Kidney glomerular epithelial cell (primary cell): ENCODE results near the gene TTLL4.

Source experiments
- DNase-seq: peaks from one replicate; lab custom pipeline; 2025; lab: John Stamatoyannopoulos, UW

TTLL4 gene

DNA sequence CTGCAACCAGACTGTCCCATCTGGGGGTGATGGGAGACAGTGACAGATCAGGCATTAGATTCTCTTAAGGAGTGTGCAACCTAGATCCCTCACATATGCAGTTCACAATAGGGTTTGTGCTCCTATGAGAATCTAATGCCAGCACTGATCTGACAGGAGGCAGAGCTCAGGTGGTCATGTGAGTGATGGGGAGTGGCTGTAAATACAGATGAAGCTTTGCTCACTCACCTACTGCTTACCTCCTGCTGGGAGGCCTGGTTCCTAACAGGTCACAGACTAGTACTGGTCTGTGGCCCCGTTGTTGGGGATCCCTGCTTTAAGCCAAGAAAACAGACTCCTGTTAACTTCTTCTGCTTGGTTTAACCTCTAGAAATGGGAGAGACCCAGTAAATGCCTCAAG, 74.5 kb downstream of the TTLL4 start:
- DNase-seq: no peak

DNA sequence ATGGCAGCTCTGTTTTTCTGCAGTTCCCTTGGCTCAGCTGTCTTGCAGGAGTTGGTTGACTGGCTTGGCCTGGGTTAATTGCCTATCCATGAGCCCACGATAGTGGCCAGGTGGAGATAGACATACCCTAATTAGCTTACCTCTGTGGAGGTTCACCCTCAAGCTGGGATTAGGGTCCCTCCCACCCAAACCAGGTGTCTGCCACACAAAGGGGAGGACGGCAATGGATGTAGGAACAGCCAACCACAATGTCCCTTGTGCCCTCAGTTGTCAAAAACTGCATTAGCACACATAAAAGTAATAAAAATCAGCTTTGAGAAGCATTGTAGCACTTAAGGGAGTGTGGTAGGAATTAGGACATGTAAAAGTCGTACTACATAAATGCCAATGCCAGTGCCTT, 75.5 kb downstream of the TTLL4 start:
- no peak for DNase-seq

DNA sequence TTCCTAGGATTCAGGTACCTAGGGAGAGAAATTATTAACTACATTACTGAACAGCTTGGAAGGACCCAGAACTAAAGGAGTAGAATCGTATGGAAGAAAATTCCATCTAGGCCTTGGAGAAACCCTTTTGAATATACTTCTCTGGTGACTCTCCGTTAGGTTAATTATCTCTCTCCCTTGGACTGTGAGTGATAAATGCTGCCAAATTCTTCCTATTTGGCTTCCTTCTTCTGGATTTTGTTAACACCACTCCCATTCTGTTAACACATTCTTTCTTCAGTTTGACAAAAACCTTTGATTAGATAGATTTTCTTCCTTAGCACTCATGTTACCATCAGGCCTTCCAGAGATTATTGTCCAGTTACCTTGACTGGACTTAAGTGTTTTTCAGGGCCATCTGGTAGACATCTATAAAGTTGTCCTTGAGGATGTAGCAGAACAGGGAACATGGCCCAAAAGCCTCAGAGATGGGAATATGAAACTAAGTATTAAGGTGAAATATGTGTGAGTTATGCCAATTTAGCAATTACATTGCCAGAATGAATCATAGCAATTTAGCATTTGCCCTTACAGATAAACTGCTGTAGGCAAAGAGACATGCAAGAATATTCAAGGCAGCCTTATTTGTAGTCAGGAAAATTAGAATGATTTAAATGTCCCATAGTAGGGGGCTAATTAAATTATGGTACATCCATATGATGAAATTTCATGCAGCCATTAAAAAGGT, 78.1 kb downstream of the TTLL4 start:
- no peak for DNase-seq

DNA sequence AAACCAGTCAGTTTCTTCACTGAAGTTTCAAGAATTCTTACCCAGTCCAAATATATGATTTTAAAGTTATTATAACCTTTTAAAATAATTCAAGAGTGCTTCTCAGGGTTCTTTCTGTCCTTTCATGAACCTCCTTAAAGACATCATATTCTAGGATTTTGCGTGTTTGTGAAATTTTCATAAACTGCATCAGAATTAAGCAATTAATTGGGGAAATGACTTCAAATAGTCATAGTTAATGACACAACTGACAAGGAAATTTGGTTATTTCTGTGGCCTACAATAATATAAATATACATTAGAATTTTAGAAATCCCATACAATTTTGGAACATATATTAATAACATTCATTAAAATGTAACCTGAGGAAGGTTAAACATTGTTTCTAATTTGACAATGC, 81.8 kb downstream of the TTLL4 start:
- DNase-seq: no peak

DNA sequence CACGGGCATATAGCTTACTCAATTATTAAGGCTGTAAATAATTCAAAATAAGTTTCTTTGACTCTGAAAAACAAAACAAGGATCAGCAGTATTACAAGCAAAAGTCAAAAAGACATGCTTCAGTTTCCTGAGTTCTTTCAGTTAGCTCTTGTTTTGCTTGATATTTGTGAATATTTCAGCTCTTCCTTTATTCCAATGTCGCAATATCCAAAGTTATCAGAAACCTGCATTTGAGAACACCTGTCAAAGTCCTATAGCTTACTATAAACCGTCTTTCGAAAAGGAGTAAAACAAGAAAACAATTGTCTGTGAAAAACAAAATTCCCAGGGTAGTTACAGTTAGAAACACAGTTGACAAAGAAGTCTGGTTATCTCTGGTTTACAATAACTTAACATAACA, 86.1 kb downstream of the TTLL4 start:
- DNase-seq: no peak

DNA sequence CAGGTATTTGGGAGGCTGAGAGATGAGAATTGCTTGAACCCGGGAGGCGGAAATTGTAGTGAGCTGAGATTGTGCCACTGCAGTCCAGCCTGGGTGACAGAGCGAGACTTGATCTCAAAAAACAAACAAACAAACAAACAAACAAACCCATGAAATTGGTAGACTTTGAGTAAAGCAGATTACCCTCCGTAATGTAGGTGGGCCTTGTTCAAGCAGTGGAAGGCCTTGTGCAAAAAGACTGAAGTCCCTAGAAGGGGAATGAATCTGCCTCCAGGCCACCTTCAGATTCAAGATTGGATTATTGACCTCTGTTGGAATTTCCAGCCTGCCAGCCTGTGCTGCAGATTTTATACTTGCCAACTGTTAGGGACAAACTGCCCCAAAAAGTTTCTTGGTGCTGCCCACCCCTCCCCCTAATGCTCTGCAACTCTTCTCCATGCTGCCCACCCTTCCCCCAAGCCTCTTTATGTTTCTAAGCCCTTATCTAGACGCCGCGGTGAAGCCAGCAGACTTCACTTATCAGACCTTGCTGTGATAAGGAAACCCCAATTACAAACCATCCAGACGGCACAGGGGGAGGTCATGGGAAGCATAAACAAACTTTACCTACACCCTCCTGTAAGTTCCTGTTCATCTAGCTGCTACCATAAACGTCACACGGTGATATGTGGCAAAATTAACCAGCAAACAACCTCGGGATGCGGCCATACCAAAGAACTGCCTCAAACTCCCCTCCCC, 88.3 kb downstream of the TTLL4 start:
- no peak for DNase-seq

DNA sequence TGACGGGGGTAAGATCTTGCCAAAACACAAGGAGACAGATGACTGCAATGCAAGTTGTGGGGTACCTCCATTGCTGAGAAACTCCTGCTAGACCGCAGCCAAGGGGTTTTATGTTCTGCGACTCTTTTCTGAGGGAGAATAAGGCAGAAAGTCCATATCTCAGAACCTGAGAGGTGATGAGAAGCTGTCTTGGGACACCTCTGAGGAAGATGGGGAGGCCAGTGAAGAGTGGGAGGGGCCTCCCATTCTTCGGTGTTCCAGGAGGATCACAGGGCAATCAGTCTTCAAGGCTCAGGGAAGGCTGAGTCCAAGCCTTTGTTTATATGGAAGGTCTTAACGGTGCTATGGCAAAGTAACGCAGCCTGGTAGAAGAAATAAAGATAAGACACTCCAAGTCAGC, 89.4 kb downstream of the TTLL4 start:
- no peak for DNase-seq

DNA sequence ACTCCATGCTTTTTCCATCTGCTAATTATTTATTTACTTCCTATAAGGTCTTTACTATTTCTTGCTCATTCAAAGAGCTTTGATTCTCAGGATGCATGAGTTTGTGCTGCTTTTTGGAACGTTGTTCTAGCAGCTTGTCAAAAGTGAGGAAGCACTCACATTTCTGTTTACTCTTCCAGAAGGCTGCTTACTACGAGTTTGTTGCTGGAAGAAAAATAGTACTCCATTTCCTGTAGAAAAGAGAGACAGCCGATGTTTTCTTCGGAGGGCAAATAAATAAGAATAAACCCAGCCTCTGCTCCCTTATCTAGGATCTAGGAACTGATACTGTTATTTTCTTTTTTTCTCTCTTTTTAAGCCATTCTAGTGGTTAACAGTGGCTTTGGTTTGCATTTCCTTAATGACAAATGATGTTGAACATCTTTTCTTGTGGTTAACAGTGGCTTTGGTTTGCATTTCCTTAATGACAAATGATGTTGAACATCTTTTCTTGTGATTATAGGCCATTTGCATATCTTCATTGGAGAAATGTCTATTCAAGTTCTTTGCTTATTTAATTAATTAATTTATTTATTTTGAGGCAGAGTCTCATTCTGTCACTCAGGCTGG, 91.9 kb downstream of the TTLL4 start:
- no peak for DNase-seq

DNA sequence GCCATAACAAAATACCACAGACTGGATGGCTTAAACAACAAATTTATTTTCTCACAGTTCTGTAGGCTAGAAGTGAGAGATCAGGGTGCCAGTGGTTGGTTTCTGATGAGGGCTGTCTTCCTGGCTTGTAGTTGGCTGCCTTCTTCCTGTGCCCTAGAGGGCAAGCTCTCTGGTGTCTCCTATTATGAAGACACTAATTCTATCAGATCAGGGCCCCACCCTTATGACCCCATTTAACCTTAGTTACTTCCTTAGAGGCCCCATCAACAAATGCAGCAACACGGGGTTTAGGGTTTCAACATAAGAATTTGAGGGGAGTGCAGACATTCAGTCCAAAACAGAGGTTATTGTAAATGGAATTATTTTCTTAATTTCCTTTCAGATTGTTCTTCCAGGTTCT, 94.2 kb downstream of the TTLL4 start:
- no peak for DNase-seq
